HG03139 (cell line): ENCODE data around the gene PELI2.
A peak's percentile ranks its signal among the peaks of the same experiment; 100 is the strongest.

Experiments
- ATAC-seq: cut with Tn5 transposase; IDR thresholded peaks from one replicate; pipeline ENCODE4 v1.9.1; 2021; ENCODE audit not compliant: unreplicated experiment

Gene PELI2

GRCh38 chr14:56199095-56199981 lies 81.1 kb downstream of the PELI2 start:
- peak; percentile 39 for ATAC-seq

GRCh38 chr14:56199982-56200577 lies 81.9 kb downstream of the PELI2 start:
- peak; percentile 53 for ATAC-seq

- ATAC-seq: peak; percentile 51
Observed at GRCh38 chr14:56202256-56202655, 84.0 kb downstream of the PELI2 start.

DNA sequence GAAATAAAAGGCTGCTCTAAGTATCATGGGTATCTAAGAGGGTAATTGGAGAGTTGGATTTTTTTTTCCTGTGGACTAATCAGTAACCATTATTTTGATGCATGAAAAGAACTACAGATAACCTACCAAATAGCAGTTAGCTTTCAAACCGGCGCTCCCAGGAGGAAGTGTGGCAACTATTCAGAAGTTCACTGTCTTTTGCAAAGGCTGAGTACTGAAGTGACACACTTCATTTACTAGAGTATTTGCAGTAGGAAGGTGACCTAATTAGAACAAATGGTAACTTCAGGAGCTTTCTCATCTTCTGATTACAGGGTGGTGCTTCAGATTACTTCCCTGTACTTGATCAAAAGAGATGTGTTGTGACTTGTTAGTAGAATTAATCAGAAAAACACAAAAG lies 87.7 kb downstream of the PELI2 start:
- no peak for ATAC-seq

DNA sequence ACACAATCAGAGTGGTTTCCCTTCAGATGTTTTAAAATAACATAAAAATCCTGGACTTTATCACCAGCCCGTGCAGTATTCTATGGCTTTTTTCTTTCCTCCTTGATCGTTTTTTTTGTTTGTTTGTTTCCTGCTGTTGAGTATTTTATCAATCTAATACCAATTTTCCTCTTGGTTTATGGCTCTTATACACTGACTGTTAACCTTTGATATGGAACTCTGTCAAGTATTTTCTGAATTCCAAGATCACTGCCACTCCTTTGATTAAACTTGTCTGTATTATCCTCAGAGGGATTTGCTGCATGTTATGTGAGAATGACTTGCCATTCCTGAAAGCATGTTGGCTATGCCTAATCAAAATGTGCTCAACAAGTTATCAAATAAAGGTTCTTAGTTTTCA lies 88.4 kb downstream of the PELI2 start:
- ATAC-seq: no peak

GRCh38 chr14:56207626-56208292 lies 89.5 kb downstream of the PELI2 start:
- ATAC-seq: no peak

- no peak for ATAC-seq
Observed at GRCh38 chr14:56208520-56208919, 90.3 kb downstream of the PELI2 start.

DNA sequence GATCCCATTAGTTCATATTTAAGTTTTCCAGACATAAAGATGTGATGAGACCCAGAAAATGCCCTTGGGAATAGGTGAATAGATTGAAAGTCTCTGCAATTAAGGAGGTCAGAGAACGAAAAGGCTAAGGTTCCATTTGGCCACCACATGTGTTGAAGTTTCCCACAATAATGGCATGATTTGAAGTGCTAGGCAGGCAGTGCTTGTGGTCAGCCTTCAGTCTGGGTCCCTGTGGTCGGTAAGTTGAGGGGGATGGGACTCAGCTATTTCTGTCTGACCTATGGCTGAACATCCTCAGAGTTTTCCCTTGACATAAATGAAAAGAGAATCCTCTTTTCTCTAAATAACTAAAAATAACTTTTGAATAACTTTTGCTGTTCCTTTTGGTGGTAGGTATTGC lies 92.4 kb downstream of the PELI2 start:
- no peak for ATAC-seq

- no peak for ATAC-seq
Observed at GRCh38 chr14:56211084-56211483, 92.9 kb downstream of the PELI2 start.

GRCh38 chr14:56211844-56212243 lies 93.6 kb downstream of the PELI2 start:
- no peak for ATAC-seq

DNA sequence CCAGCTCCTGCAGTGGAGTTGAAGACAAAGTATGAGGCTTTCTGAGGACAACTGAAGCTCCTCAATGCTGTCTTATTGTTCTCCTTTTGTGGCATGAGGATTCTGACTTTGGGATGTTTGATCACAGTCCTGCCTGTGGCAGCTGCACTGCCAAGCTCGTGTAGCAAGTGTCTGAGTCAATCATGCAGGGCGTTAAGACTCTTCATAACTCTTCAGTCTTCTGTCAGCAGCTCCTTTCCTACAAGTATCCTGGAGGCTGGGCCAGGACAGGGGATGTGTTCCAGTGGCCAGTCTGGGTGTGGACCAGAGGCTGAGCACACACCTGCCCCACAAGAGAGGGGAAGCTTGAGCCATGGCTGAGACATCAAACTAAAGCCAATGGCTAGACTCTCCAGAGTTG lies 94.3 kb downstream of the PELI2 start:
- no peak for ATAC-seq

DNA sequence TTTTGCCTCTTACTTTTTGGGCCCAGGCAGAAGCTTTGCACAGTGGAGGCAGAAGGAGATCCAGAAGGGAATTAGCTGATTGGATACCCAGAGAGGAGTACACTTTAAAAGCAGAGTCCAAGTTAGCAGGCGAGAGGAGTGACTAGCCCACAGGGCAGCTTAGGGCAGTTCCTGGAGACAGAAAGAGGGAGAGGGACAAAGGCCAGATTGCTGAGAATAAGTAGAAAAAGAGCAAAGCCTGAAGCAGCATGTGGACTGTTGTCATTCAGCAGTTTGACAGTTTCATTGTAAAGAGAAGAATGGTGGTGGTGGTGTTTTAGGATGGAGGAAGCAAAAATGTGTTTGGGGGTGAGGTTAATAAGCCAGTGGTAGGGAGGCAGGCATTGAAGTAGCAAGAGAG lies 95.1 kb downstream of the PELI2 start:
- ATAC-seq: no peak

DNA sequence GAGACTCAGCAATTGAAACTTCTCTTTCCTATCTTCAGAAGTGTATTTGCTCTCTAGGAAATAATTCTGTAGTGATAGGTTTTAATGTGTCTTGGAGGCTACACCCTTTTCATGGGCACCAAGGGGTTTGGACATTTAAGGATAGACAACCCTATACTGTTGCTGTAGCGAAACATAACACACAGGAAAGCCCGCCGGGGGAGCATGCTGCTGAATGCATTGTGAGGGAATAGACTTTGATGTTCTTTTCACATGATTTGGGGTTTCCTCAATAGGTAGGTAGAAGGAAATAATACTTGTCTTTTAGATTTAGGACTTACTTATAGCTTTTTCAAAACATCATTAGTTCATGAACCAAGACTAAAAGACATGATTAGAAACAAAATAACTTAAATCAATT lies 97.0 kb downstream of the PELI2 start:
- no peak for ATAC-seq

DNA sequence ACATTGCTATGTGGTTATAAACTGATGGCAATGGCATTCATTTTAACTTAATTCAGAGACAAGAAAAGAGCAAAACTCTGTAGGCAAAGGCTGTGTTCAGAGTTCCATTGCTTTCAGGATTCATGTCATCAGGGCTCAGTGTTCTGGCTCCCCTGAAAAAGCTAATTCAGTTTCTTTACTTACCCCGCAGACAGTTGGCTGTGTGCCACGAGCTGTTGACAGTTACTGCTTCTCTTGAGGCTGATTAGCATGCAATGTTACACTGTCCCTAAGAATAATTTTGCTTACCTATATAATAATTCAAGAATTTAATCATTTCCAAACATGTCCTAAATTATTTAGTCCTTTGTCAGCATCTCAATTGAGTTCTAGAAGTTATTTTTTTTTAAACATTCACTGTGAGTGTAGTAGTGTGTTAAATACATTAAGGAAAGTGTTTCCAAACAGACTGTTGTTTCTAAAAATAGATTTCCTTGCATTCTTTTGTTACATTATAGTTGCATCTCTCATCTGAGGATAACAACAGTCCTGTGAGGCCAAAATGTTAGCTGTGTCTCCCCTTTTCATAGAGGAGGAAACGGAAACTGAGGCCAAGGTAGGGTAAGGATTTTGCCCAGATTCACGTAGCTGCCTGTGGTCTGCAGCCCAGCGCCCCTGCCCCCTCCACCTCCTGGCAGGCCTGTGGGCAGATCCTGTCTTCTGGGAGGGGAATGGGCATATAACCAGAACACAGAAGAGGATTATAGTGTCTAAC lies 98.6 kb downstream of the PELI2 start:
- no peak for ATAC-seq

GRCh38 chr14:56217380-56218045 lies 99.3 kb downstream of the PELI2 start:
- ATAC-seq: no peak

DNA sequence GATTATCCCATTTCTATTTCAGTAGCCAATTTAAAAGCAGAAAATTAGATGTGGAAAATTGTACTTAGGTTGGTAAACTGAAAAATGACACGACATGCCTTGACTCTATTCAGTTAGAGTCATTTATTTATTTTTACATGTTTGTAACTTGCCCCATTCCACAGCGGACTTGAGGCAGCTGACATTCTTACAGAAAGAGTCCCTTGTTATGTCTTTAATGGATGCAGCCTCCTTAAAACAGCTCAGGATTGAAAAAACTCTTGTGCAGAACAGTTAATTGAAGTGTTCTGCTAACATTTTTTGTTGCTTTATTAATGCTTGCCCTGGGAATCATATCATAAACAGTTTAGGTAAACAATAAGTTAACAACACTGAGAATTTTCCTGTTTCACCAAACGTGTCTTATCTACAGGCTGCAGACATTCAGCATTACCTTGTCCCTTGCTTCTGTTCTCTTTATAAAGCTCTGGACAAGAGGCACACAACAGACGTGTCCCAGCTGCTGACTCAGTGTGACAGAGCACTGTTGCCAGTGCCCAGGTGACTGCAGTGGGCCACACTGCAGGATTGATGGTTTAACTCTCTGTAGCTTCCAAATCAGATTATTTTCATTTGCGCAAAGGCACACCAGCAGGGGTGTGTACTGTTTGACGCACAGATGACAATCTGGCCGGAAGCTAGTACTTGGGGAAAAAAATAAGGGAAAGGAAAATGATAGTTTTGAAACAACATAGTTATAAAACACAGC lies 101.6 kb downstream of the PELI2 start:
- ATAC-seq: no peak

- ATAC-seq: no peak
Observed at GRCh38 chr14:56221382-56222128, 103.3 kb downstream of the PELI2 start.

GRCh38 chr14:56224229-56224628 lies 106.0 kb downstream of the PELI2 start:
- no peak for ATAC-seq
